ENCODE data around the gene TXNDC11.

DNA sequence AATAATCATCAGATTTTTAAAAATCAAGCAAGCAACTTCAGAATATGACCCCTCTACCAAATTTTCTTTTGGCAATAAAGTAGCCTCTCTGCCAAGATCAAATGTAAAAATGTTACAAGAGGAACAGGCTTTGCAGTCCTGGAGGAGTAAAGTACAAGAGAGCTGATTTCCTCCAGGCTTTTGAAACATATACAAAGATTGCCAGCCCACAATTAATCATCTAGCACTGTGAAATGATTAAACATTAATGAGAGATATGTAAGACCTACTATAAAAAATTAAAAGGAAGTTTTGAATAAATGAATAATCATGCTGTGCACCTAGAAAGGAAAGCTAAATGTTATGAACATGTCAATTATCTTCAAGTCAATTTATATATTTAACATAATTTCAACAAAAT is 26.3 kb downstream of the TXNDC11 start:
- TF ChIP-seq SMARCE1 (IDR thresholded peaks at IDR 0.05) (no peak), TFAM (CRISPR knock-in tag; conservative IDR thresholded peaks at IDR 0.05) (no peak), EZH2 (IDR thresholded peaks at IDR 0.05; ENCODE audit: borderline replicate concordance, low read depth, low read length) (no peak)
- TF ChIP-seq, protein P1, sequence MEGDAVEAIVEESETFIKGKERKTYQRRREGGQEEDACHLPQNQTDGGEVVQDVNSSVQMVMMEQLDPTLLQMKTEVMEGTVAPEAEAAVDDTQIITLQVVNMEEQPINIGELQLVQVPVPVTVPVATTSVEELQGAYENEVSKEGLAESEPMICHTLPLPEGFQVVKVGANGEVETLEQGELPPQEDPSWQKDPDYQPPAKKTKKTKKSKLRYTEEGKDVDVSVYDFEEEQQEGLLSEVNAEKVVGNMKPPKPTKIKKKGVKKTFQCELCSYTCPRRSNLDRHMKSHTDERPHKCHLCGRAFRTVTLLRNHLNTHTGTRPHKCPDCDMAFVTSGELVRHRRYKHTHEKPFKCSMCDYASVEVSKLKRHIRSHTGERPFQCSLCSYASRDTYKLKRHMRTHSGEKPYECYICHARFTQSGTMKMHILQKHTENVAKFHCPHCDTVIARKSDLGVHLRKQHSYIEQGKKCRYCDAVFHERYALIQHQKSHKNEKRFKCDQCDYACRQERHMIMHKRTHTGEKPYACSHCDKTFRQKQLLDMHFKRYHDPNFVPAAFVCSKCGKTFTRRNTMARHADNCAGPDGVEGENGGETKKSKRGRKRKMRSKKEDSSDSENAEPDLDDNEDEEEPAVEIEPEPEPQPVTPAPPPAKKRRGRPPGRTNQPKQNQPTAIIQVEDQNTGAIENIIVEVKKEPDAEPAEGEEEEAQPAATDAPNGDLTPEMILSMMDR (IDR thresholded peaks at IDR 0.05 in 2 of 3, conservative IDR thresholded peaks at IDR 0.05 in 1 of 3; ENCODE audit: insufficient read depth in 2 of 3, low read depth in 1 of 3, low read length in 3 of 3) = no peak
